H7 (cell line): Measurements from ENCODE around the gene IGF1R. TPM values are rescaled to one million over a fixed set of nuclear protein-coding genes. Genes with fewer than 3 reads are reported as not detected.

Experiments used
- DNase-seq: peaks from one replicate; pipeline ENCODE4 v3.0.0; 2012
- H3K27me3 ChIP-seq: 2 replicates; pipeline ENCODE4 v1.6.0; 2011; ENCODE audit warnings: mild to moderate bottlenecking, low read length; ENCODE audit not compliant: control insufficient read depth, insufficient read depth
- H3K36me3 ChIP-seq: replicated peaks from 2 replicates; pipeline ENCODE4 v1.5.1; 2011; ENCODE audit warnings: low read length; ENCODE audit not compliant: control insufficient read depth, insufficient read depth
- H3K4me3 ChIP-seq: 2 replicates; pipeline ENCODE4 v1.5.1; 2011; ENCODE audit warnings: low read depth, mild to moderate bottlenecking, control low read depth, low read length, moderate library complexity; ENCODE audit not compliant: insufficient read depth
- total RNA-seq: library from RNA; depleted of rRNA; stranded (reverse); fragments of >200 nt; shearing (Covaris generic); gene quantifications from 2 replicates; pipeline ENCODE4 v1.2.3, GENCODE V29; 2014

IGF1R gene
- total RNA-seq, 1 experiment from 2014 or later, result 33.0 TPM

GRCh38 chr15:98952381-98952803 is 304.1 kb downstream of the IGF1R start:
- no peak for DNase-seq
- no peak overlapping the region for H3K4me3 ChIP-seq
- peaks cover 52% of the 10 kb centered on the region for H3K36me3 ChIP-seq
- no peaks in the 10 kb centered on the region for H3K27me3 ChIP-seq

DNA sequence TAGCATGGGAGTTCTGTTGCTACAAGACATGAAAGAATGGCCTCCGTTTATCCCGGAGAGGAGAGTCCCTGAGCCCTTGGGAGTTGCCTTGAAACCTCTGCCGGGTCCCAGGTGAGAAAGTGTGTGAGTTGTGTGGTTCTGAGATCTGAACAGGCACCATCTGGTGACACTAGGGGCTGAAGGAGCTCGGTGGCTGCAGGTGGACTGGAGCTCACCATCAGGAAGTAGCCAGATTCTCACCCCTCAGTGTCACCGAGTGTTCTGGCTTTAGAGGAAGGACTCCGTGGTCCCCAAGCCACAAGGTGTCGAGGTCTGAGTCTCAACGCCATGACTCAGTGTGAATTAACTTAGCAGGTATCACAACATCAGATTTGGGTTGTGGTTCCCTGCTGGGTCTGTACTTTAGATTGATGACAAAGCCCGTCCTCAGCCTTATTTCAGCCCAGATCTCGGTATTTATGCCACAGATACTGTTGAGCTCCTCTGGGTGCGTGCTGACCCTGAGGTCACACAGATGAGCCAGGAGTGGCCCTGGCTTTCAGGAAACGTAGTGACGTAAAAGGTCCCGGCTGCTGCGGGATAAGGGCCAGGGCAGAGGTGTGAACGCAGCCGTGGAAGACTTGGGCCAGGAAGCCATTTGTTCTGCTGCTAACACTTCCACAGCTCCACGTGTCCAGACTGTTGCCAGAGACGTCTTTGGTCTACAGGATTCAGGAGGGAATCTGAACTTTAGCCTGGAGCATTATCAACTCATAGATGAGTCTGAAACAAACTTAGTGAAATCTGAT is 304.9 kb downstream of the IGF1R start:
- Histone ChIP-seq H3K27me3 (no peaks in the 10 kb centered on the region), H3K4me3 (no peak overlapping the region), H3K36me3 (peaks cover 55% of the 10 kb centered on the region)
- no peak for DNase-seq

GRCh38 chr15:98953968-98954367 is 305.6 kb downstream of the IGF1R start:
- no peak for DNase-seq
- no peak overlapping the region for H3K4me3 ChIP-seq
- H3K27me3 ChIP-seq, result no peaks in the 10 kb centered on the region
- H3K36me3 ChIP-seq, result peaks cover 53% of the 10 kb centered on the region

DNA sequence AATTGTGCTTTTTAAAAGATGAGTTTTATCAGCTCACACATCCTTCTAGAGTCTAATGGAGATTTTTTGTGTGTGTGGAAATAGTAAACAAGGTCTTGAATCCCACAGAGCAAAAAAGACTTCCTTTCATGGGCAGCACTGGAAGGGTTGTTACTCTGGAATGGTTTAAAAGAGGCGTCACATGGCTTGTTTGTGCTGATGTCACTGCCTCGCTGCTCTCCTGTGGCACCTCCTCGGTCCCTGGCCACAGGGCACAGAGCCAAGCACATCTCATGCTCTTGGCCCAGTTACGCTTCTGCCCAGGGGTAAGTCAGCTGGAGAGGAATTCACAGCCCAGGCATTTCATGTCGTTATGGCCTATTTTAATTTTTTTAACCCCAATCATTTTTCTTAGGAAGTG is 306.1 kb downstream of the IGF1R start:
- no peak for DNase-seq
- peaks cover 51% of the 10 kb centered on the region for H3K36me3 ChIP-seq

GRCh38 chr15:98955331-98955730 is 307.0 kb downstream of the IGF1R start:
- Histone ChIP-seq H3K4me3 (no peak overlapping the region), H3K27me3 (no peaks in the 10 kb centered on the region), H3K36me3 (peaks cover 48% of the 10 kb centered on the region)
- DNase-seq, result no peak

More for the DNA sequence above, 306.1 kb downstream of the IGF1R start:
- Histone ChIP-seq H3K4me3 (no peak overlapping the region), H3K27me3 (no peaks in the 10 kb centered on the region)

DNA sequence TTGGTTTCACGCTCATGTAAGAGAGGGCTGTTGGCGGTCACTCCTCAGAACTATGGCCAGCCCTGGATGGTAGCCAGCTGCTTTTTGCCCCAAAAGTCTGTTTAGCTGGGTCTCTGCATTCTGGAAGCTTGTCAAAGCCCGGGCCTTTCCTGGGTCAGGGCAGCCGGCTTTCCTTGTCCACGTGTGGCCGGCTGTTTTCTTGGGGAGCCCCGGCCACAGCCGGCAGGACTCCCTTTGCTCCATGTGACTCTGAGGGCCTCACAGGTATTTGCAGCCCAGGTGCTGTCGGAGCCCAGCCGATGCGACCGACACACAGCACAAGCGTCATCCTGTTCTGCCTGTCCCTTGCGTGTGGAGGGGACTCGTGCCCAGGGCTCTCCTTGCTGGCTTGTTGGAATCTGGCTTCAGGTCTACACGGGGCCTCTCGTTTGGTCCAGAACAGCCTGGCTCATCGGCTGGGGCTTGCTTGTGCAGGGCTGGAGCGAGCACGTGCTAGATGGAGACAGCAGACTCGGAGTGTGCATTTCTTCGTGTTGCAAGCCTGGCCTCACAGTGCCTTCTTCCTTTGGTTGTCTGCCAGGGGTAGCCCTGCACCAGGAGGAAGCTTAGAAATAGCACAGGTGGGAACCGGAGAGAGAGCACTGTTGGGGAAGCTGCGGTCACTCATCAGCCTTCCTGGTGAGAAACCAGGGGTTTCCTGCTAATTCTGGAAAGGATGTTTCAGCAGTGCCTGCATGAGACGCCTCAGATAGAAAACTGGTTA is 307.8 kb downstream of the IGF1R start:
- Histone ChIP-seq H3K36me3 (peaks cover 46% of the 10 kb centered on the region), H3K27me3 (no peaks in the 10 kb centered on the region), H3K4me3 (no peak overlapping the region)
- DNase-seq, result no peak

GRCh38 chr15:98956796-98957553 is 308.6 kb downstream of the IGF1R start:
- Histone ChIP-seq H3K36me3 (peaks cover 51% of the 10 kb centered on the region), H3K27me3 (no peaks in the 10 kb centered on the region), H3K4me3 (no peak overlapping the region)
- no peak for DNase-seq

GRCh38 chr15:98957655-98958054 is 309.3 kb downstream of the IGF1R start:
- Histone ChIP-seq H3K27me3 (no peaks in the 10 kb centered on the region), H3K4me3 (no peak overlapping the region), H3K36me3 (peaks cover 52% of the 10 kb centered on the region)
- no peak for DNase-seq

- no peak for DNase-seq
- H3K27me3 ChIP-seq, result no peaks in the 10 kb centered on the region
- no peak overlapping the region for H3K4me3 ChIP-seq
- peaks cover 48% of the 10 kb centered on the region for H3K36me3 ChIP-seq
Observed at GRCh38 chr15:98958076-98958475, 309.7 kb downstream of the IGF1R start.

- no peak for DNase-seq
- peaks cover 44% of the 10 kb centered on the region for H3K36me3 ChIP-seq
- H3K27me3 ChIP-seq, result no peaks in the 10 kb centered on the region
Observed at GRCh38 chr15:98958918-98959639, 310.7 kb downstream of the IGF1R start.

GRCh38 chr15:98959640-98960007 is 311.3 kb downstream of the IGF1R start:
- Histone ChIP-seq H3K27me3 (no peaks in the 10 kb centered on the region), H3K36me3 (peaks cover 42% of the 10 kb centered on the region), H3K4me3 (no peak overlapping the region)
- DNase-seq, result no peak

More at GRCh38 chr15:98958918-98959639, 310.7 kb downstream of the IGF1R start:
- H3K4me3 ChIP-seq, result no peak overlapping the region

DNA sequence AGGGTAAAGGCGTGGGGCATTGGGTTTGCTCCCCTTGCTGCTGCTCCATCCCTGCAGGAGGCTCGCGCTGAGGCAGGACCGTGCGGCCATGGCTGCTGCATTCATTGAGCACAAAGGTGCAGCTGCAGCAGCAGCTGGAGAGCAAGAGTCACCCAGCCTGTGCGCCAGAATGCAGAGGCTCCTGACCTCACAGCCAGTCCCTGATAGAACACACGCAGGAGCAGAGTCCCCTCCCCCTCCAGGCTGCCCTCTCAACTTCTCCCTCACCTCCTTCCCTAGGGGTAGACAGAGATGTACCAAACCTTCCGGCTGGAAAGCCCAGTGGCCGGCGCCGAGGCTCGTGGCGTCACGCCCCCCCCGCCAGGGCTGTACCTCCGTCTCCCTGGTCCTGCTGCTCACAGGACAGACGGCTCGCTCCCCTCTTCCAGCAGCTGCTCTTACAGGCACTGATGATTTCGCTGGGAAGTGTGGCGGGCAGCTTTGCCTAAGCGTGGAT is 312.3 kb downstream of the IGF1R start:
- Histone ChIP-seq H3K36me3 (peaks cover 41% of the 10 kb centered on the region), H3K4me3 (no peak overlapping the region), H3K27me3 (no peaks in the 10 kb centered on the region)
- no peak for DNase-seq

- no peak for DNase-seq
- no peak overlapping the region for H3K4me3 ChIP-seq
- H3K27me3 ChIP-seq, result no peaks in the 10 kb centered on the region
- peaks cover 28% of the 10 kb centered on the region for H3K36me3 ChIP-seq
Observed at GRCh38 chr15:98963444-98963843, 315.1 kb downstream of the IGF1R start.
